Tibial nerve (tissue), 4 donors: ENCODE data around the gene B3GNT4.

ENCODE experiments used
- CTCF ChIP-seq, 5 experiments: fragments of 200-600 bp in 3 of 5; fragments of 450-650 bp in 2 of 5; sonication (generic) in 3 of 5; IDR thresholded peaks; one replicate each; pipeline ENCODE4 v1.5.1; 2016 to 2019; ENCODE audit warnings: antibody characterized with exemption in 5 of 5, mild to moderate bottlenecking in 3 of 5, moderate library complexity in 2 of 5
- EP300 ChIP-seq, 2 donors: sonication (generic); formaldehyde crosslinking; IDR thresholded peaks; one replicate each; pipeline ENCODE4 v1.6.1; 2017; ENCODE audit warnings: antibody characterized with exemption in 2 of 2, mild to moderate bottlenecking in 1 of 2
- POLR2A ChIP-seq, 2 donors: fragments of 450-650 bp; IDR thresholded peaks; one replicate each; pipeline ENCODE4 v1.6.1; 2017; ENCODE audit warnings: antibody characterized with exemption in 2 of 2, mild to moderate bottlenecking in 2 of 2, moderate library complexity in 2 of 2

DNA sequence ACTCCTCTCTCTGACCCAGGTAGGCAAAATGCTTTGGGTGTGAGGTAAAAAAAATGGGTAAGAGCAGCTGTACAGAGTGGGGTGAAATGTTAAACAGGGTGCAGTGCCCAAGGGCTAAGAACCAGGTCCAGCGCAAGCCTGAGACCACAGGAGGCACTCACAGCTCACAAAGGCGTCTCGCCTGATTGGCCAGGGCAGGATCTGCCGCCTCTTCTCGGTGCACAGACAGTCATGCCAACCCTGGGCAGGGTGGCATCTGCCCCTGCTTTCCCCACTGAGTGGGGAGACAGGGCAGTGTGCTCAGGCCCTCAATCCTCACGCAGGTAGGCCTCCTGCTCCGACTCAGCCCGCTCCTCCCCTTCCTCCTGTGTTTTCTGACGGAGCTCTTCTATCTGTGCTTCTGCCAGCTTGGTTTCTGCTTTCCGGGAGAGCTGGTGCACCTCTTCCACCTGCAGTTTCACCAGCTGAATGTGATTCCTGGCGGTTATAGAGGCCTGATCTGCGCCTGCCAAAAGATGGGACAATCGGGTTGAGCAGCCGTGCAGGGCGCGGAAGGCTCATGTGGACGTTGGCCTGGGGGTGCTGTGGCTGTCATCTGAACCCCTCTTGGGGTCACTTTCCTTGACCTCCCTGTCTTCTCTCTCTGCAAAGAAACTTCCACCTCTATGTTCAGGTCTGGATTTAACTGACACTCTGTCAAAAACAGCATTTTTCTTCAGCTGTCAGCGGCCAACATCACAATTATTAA, 4.7 kb downstream of the B3GNT4 start:
- TF ChIP-seq CTCF (IDR thresholded peaks at IDR 0.05), result no peak
- no peak for TF ChIP-seq POLR2A (IDR thresholded peaks at IDR 0.05)
- TF ChIP-seq EP300 (IDR thresholded peaks at IDR 0.05), result no peak
